ENCODE measurements around the gene CYP27B1.

DNA sequence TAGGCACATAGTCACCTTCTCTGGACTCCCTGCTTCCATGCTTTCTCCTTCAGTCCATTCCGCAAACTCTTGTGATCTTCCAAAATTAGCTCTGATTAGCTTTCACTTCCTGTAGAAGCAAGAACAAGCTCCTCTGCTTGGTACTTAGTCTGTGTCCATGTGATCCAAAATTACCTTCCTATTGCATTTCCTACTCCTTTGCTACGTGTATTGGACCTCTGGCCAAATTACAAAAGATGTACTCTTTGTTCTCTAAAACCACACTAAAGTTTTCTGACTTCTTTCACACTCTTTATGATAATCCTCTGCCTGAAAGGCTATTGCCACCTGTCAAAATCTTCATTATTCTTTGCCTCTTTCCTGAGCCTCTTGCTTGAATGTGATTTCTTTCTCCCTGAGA, 14.9 kb upstream of the CYP27B1 start:
- no peak for TF ChIP-seq POLR2A (IDR thresholded peaks at IDR 0.05; ENCODE audit: extremely low read depth, insufficient read length)
- TF ChIP-seq, protein P1, sequence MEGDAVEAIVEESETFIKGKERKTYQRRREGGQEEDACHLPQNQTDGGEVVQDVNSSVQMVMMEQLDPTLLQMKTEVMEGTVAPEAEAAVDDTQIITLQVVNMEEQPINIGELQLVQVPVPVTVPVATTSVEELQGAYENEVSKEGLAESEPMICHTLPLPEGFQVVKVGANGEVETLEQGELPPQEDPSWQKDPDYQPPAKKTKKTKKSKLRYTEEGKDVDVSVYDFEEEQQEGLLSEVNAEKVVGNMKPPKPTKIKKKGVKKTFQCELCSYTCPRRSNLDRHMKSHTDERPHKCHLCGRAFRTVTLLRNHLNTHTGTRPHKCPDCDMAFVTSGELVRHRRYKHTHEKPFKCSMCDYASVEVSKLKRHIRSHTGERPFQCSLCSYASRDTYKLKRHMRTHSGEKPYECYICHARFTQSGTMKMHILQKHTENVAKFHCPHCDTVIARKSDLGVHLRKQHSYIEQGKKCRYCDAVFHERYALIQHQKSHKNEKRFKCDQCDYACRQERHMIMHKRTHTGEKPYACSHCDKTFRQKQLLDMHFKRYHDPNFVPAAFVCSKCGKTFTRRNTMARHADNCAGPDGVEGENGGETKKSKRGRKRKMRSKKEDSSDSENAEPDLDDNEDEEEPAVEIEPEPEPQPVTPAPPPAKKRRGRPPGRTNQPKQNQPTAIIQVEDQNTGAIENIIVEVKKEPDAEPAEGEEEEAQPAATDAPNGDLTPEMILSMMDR (IDR thresholded peaks at IDR 0.05; ENCODE audit: low read depth, low read length), result no peak
